GM19395 (cell line): ENCODE measurements around the gene MYOZ2.

Source experiments
- ATAC-seq: cut with Tn5 transposase; IDR thresholded peaks from one replicate; pipeline ENCODE4 v1.9.1; 2021; ENCODE audit warnings: mild to moderate bottlenecking, moderate library complexity; ENCODE audit not compliant: unreplicated experiment

MYOZ2 gene

GRCh38 chr4:119190354-119190753 lies 54.7 kb downstream of the MYOZ2 start:
- ATAC-seq: no peak

- ATAC-seq: no peak
These were observed 55.9 kb downstream of the MYOZ2 start for GRCh38 chr4:119191505-119191904.

GRCh38 chr4:119197772-119198212 lies 62.2 kb downstream of the MYOZ2 start:
- ATAC-seq: no peak

- ATAC-seq: no peak
These were observed 69.3 kb downstream of the MYOZ2 start for GRCh38 chr4:119204916-119205315.

- ATAC-seq: no peak
These were observed 70.1 kb downstream of the MYOZ2 start for GRCh38 chr4:119205690-119206089.

- ATAC-seq: no peak
These were observed 70.5 kb downstream of the MYOZ2 start for GRCh38 chr4:119206178-119206577.

GRCh38 chr4:119207051-119207450 lies 71.4 kb downstream of the MYOZ2 start:
- no peak for ATAC-seq

GRCh38 chr4:119209077-119209476 lies 73.4 kb downstream of the MYOZ2 start:
- no peak for ATAC-seq

- ATAC-seq: no peak
These were observed 74.0 kb downstream of the MYOZ2 start for GRCh38 chr4:119209586-119209985.

- no peak for ATAC-seq
These were observed 75.1 kb downstream of the MYOZ2 start for GRCh38 chr4:119210775-119211174.

- peak; percentile 12 for ATAC-seq
These were observed 76.2 kb downstream of the MYOZ2 start for GRCh38 chr4:119211867-119212233.

- ATAC-seq: peak; percentile 90
These were observed 76.8 kb downstream of the MYOZ2 start, which contains the start of gene USP53 for GRCh38 chr4:119212234-119212963. USP53 (plus strand) TSS chr4:119212713; CDS start chr4:119239760, 27,047 bp downstream.

GRCh38 chr4:119212964-119213606 lies 77.5 kb downstream of the MYOZ2 start:
- ATAC-seq: peak; percentile 66

- no peak for ATAC-seq
These were observed 82.5 kb downstream of the MYOZ2 start for GRCh38 chr4:119218093-119218492.

GRCh38 chr4:119221412-119221811 lies 85.8 kb downstream of the MYOZ2 start:
- ATAC-seq: no peak

- no peak for ATAC-seq
These were observed 92.1 kb downstream of the MYOZ2 start for GRCh38 chr4:119227690-119228089.

GRCh38 chr4:119228406-119228805 lies 92.8 kb downstream of the MYOZ2 start:
- no peak for ATAC-seq

GRCh38 chr4:119229908-119230687 lies 94.5 kb downstream of the MYOZ2 start:
- no peak for ATAC-seq

GRCh38 chr4:119231491-119231890 lies 95.9 kb downstream of the MYOZ2 start:
- no peak for ATAC-seq

- no peak for ATAC-seq
These were observed 96.7 kb downstream of the MYOZ2 start for GRCh38 chr4:119232286-119232685.

- no peak for ATAC-seq
These were observed 97.6 kb downstream of the MYOZ2 start for GRCh38 chr4:119233191-119233590.

GRCh38 chr4:119233750-119234149 lies 98.1 kb downstream of the MYOZ2 start:
- no peak for ATAC-seq
